HCT116 (cell line): ENCODE results near the gene ELMO2. TPM values are rescaled to one million over a fixed set of nuclear protein-coding genes. Genes with fewer than 3 reads are reported as not detected.

Experiments used
- ATAC-seq: fragments of 200-7000 bp; cut with Tn5 transposase; 2 replicates; pipeline ENCODE4 v1.9.1; 2020; ENCODE audit warnings: mild to moderate bottlenecking, moderate library complexity
- BruUV-seq: library from RNA; stranded (reverse); fragments of 400-500 nt; replicated peaks from 2 replicates; lab custom pipeline; 2021; lab: Mats Ljungman, UMichigan
- CTCF ChIA-PET: fragments of 300-600 bp; sonication (Branson Sonifier 250); formaldehyde crosslinking; loops from one replicate; lab custom pipeline; 2021; ENCODE audit warnings: antibody characterized with exemption; lab: Charles Lee
- POLR2A ChIA-PET: fragments of 300-600, 350-600 bp; sonication (Branson Sonifier 250); formaldehyde crosslinking; loops from one replicate; lab custom pipeline; 2021; ENCODE audit warnings: antibody characterized with exemption; lab: Charles Lee
- RAD21 ChIA-PET, 2 experiments: fragments of 300-600 bp; sonication (Branson Sonifier 250); formaldehyde crosslinking; loops; one replicate each; lab custom pipeline; 2023; ENCODE audit warnings: low total read pairs in 2 of 2; ENCODE audit not compliant: uncharacterized antibody in 2 of 2, unreplicated experiment in 2 of 2, low non-redundant PET in 1 of 2; lab: Charles Lee
- DNase-seq: peaks from one replicate; pipeline ENCODE4 v3.0.0-alpha.2; 2010; ENCODE audit warnings: low read depth, low spot score
- H2AFZ ChIP-seq: fragments of 200-600 bp; shearing (Covaris generic), sonication (generic); 2 replicates; pipeline ENCODE4 v1.6.1; 2017; ENCODE audit warnings: low read depth, mixed run types, mixed read lengths, antibody characterized with exemption, low read length; ENCODE audit not compliant: poor library complexity, severe bottlenecking
- H3K27ac ChIP-seq: 2 replicates; pipeline ENCODE4 v1.5.1; 2012; ENCODE audit warnings: low read depth, low read length
- H3K27me3 ChIP-seq: fragments of 200-600 bp; sonication (generic); 2 replicates; pipeline ENCODE4 v1.6.1; 2016; ENCODE audit warnings: mixed run types, low read length, mixed read lengths; ENCODE audit not compliant: insufficient read depth
- H3K36me3 ChIP-seq, 2 experiments: fragments of 200-500 bp in 1 of 2; fragments of 200-600 bp in 1 of 2; sonication (Bioruptor generic) in 1 of 2; sonication (generic) in 1 of 2; 2 replicates each; pipeline versions ENCODE4 v1.5.1 to v1.6.1; 2014 to 2016; ENCODE audit warnings: low read length in 2 of 2, inconsistent platforms in 1 of 2, mixed read lengths in 1 of 2, mixed run types in 1 of 2; ENCODE audit not compliant: insufficient read depth in 2 of 2, control insufficient read depth in 1 of 2
- H3K4me1 ChIP-seq, 2 experiments: fragments of 200-600 bp in 1 of 2; sonication (generic) in 1 of 2; 2 replicates each; pipeline versions ENCODE4 v1.5.1 to v1.6.1; 2012 to 2017; ENCODE audit warnings: low read length in 2 of 2, inconsistent platforms in 1 of 2, mild to moderate bottlenecking in 1 of 2, mixed read lengths in 1 of 2, mixed run types in 1 of 2, moderate library complexity in 1 of 2; ENCODE audit not compliant: insufficient read depth in 2 of 2, control insufficient read depth in 1 of 2
- H3K4me2 ChIP-seq: fragments of 200-600 bp; sonication (generic); 2 replicates; pipeline ENCODE4 v1.6.1; 2017; ENCODE audit warnings: mixed run types, low read length, mixed read lengths
- H3K4me3 ChIP-seq, 2 experiments: fragments of 200-600 bp in 1 of 2; sonication (generic) in 1 of 2; replicated peaks in 1 of 2; 2 replicates each; pipeline ENCODE4 v1.5.1; 2011 to 2016; ENCODE audit warnings: low read length in 2 of 2, control low read depth in 1 of 2, low read depth in 1 of 2, mild to moderate bottlenecking in 1 of 2, mixed read lengths in 1 of 2, mixed run types in 1 of 2
- H3K79me2 ChIP-seq: fragments of 200-600 bp; sonication (generic); 2 replicates; pipeline ENCODE4 v1.6.1; 2017; ENCODE audit warnings: mild to moderate bottlenecking, mixed run types, low read length, moderate library complexity, mixed read lengths; ENCODE audit not compliant: insufficient read depth
- H3K9ac ChIP-seq: fragments of 200-600 bp; sonication (generic); 2 replicates; pipeline ENCODE4 v1.6.1; 2016; ENCODE audit warnings: low read length, mixed read lengths
- H3K9me2 ChIP-seq: fragments of 200-600 bp; sonication (generic), shearing (Covaris generic); 2 replicates; pipeline ENCODE4 v1.6.1; 2017; ENCODE audit warnings: mixed run types, mild to moderate bottlenecking, moderate library complexity; ENCODE audit not compliant: insufficient read depth
- H3K9me3 ChIP-seq, 2 experiments: fragments of 200-500 bp in 1 of 2; fragments of 200-600 bp in 1 of 2; sonication (Bioruptor generic) in 1 of 2; sonication (generic) in 1 of 2; 2 replicates each; pipeline ENCODE4 v1.6.1; 2014 to 2017; ENCODE audit warnings: low read length in 2 of 2, mixed read lengths in 2 of 2, inconsistent platforms in 1 of 2, low read depth in 1 of 2, mild to moderate bottlenecking in 1 of 2, mixed run types in 1 of 2, moderate library complexity in 1 of 2; ENCODE audit not compliant: control insufficient read depth in 1 of 2, insufficient read depth in 1 of 2
- H4K20me1 ChIP-seq: fragments of 200-600 bp; sonication (generic), shearing (Covaris generic); 2 replicates; pipeline ENCODE4 v1.6.1; 2017; ENCODE audit warnings: mixed run types, mild to moderate bottlenecking, moderate library complexity; ENCODE audit not compliant: insufficient read depth
- ATF3 ChIP-seq: IDR thresholded peaks from 2 replicates; pipeline ENCODE4 v1.6.1; 2012
- CBX3 ChIP-seq: IDR thresholded peaks from 2 replicates; pipeline ENCODE4 v1.6.1; 2012; ENCODE audit warnings: low read depth
- EGR1 ChIP-seq: IDR thresholded peaks from 2 replicates; pipeline ENCODE4 v1.6.1; 2012; ENCODE audit warnings: low read depth
- ELF1 ChIP-seq: IDR thresholded peaks from 2 replicates; pipeline ENCODE4 v1.6.1; 2012; ENCODE audit warnings: low read depth, borderline replicate concordance
- EZH2 ChIP-seq: fragments of 200-600 bp; sonication (generic); IDR thresholded peaks from 2 replicates; pipeline ENCODE4 v1.6.1; 2017; ENCODE audit warnings: antibody characterized with exemption, mixed run types
- EZH2phosphoT487 ChIP-seq: fragments of 200-600 bp; IDR thresholded peaks from 2 replicates; pipeline ENCODE4 v1.6.1; 2018; ENCODE audit warnings: antibody characterized with exemption, borderline replicate concordance
- FOSL1 ChIP-seq: IDR thresholded peaks from 2 replicates; pipeline ENCODE4 v1.6.1; 2012; ENCODE audit warnings: low read depth
- JUND ChIP-seq: IDR thresholded peaks from 2 replicates; pipeline ENCODE4 v1.6.1; 2012
- MAX ChIP-seq: IDR thresholded peaks from 2 replicates; pipeline ENCODE4 v1.6.1; 2012
- POLR2A ChIP-seq: IDR thresholded peaks from 2 replicates; pipeline ENCODE4 v1.7.0; 2011; ENCODE audit warnings: borderline replicate concordance; ENCODE audit not compliant: insufficient read depth, insufficient read length; ENCODE audit errors: extremely low read depth
- POLR2AphosphoS5 ChIP-seq: IDR thresholded peaks from 2 replicates; pipeline ENCODE4 v1.6.1; 2011; ENCODE audit warnings: mild to moderate bottlenecking, low read depth, low read length, moderate library complexity
- REST ChIP-seq: IDR thresholded peaks from 2 replicates; pipeline ENCODE4 v1.6.1; 2012; ENCODE audit warnings: low read depth
- SIN3A ChIP-seq: IDR thresholded peaks from 2 replicates; pipeline ENCODE4 v1.6.1; 2012; ENCODE audit warnings: low read depth
- SP1 ChIP-seq: IDR thresholded peaks from 2 replicates; pipeline ENCODE4 v1.6.1; 2012; ENCODE audit warnings: low read depth
- SRF ChIP-seq: IDR thresholded peaks from 2 replicates; pipeline ENCODE4 v1.6.1; 2012; ENCODE audit warnings: low read depth
- TCF7L2 ChIP-seq: IDR thresholded peaks from 2 replicates; pipeline ENCODE4 v1.7.0; 2011; ENCODE audit warnings: borderline replicate concordance, inconsistent platforms; ENCODE audit not compliant: insufficient read depth, insufficient read length; ENCODE audit errors: extremely low read depth
- YY1 ChIP-seq: IDR thresholded peaks from 2 replicates; pipeline ENCODE4 v1.6.1; 2011; ENCODE audit warnings: low read length, low read depth, moderate library complexity, mild to moderate bottlenecking; ENCODE audit not compliant: insufficient replicate concordance; ENCODE audit errors: extremely low read depth
- ZBTB33 ChIP-seq: IDR thresholded peaks from 2 replicates; pipeline ENCODE4 v1.6.1; 2011; ENCODE audit warnings: mild to moderate bottlenecking, low read length, moderate library complexity; ENCODE audit not compliant: insufficient replicate concordance; ENCODE audit errors: extremely low read depth
- ZFX ChIP-seq: fragments of 450-650 bp; IDR thresholded peaks from 2 replicates; pipeline ENCODE4 v1.6.1; 2017
- ZNF274 ChIP-seq: fragments of 200-500 bp; sonication (Bioruptor generic); IDR thresholded peaks from 2 replicates; pipeline ENCODE4 v1.6.1; 2014; ENCODE audit warnings: mild to moderate bottlenecking, low read depth, low read length, inconsistent platforms
- intact Hi-C: fragments of 100-400 bp; cut with micrococcal nuclease; formaldehyde crosslinking; loops from 2 replicates; pipeline ENCODE4 v1.10.0; 2022
- total RNA-seq: library from RNA; stranded (reverse); gene quantifications from one replicate; pipeline ENCODE4 v1.2.1, GENCODE V29; 2021; ENCODE audit not compliant: unreplicated experiment

The ELMO2 gene
- total RNA-seq, 1 experiment from 2014 or later, result 22.9 TPM

- Histone ChIP-seq H3K9ac (no peak overlapping the region), H3K4me2 (no peak overlapping the region), H2AFZ (no peak overlapping the region), H3K36me3 (peaks cover under 1 to 2% of the 10 kb centered on the region in 2 experiments; a peak in 2 of 4 replicates), H3K79me2 (peaks cover 18% of the 10 kb centered on the region), H3K27ac (no peak overlapping the region), H3K9me3 (no peaks in the 10 kb centered on the region)
- ATAC-seq, result peak; percentile 17; the same call in 1 of the 2 replicates
- no TSS peak for BruUV-seq
- no peak for TF ChIP-seq ATF3
- no peak for TF ChIP-seq ELF1
- TF ChIP-seq SP1, result no peak
- TF ChIP-seq FOSL1, result no peak
- TF ChIP-seq SRF, result no peak
- TF ChIP-seq CBX3, result no peak
- no peak for TF ChIP-seq MAX
- TF ChIP-seq ZBTB33, result no peak
- TF ChIP-seq EGR1, result no peak
- TF ChIP-seq REST, result no peak
- TF ChIP-seq ZFX, result no peak
- TF ChIP-seq SIN3A, result no peak
- TF ChIP-seq ZNF274, result no peak
- TF ChIP-seq EZH2, result no peak
- TF ChIP-seq POLR2AphosphoS5, result no peak
- no peak for TF ChIP-seq JUND
- TF ChIP-seq POLR2A, result no peak
- TF ChIP-seq TCF7L2, result no peak
- no peak for TF ChIP-seq YY1
- no peak for TF ChIP-seq EZH2phosphoT487
- TF ChIP-seq, all 23 proteins: peak for 0
- no peaks in the 10 kb centered on the region for H4K20me1 ChIP-seq
- ChIA-PET POLR2A (no interaction called here), CTCF (no interaction called here), RAD21 (no interaction called here)
- H3K4me1 ChIP-seq, result no peaks in the 10 kb centered on the region
- intact Hi-C loops, result no loop called here
- no peaks in the 10 kb centered on the region for H3K9me2 ChIP-seq
- DNase-seq, result no peak
- no peaks in the 10 kb centered on the region for H3K27me3 ChIP-seq
- no peak overlapping the region for H3K4me3 ChIP-seq
These were observed 49.3 kb downstream of the ELMO2 start for GRCh38 chr20:46357030-46357514.
